HepG2 (cell line): ENCODE measurements around the gene JDP2.

Source experiments
- DMAP1 ChIP-seq: IDR thresholded peaks from 2 replicates; pipeline ENCODE4 v1.6.1; 2016
- ETV5 ChIP-seq: IDR thresholded peaks from 2 replicates; pipeline ENCODE4 v1.6.1; 2018; ENCODE audit warnings: missing biosample characterization, missing genetic modification reagents, inconsistent platforms, borderline replicate concordance
- EZH2 ChIP-seq: conservative IDR thresholded peaks from 2 replicates; pipeline ENCODE4 v1.6.1; 2012; ENCODE audit warnings: mild to moderate bottlenecking, low read depth, low read length, moderate library complexity
- KDM1A ChIP-seq: IDR thresholded peaks from 2 replicates; pipeline ENCODE4 v1.6.1; 2016; ENCODE audit warnings: missing compliant biosample characterization
- MAFK ChIP-seq, 2 experiments: IDR thresholded peaks in 1 of 2; conservative IDR thresholded peaks in 1 of 2; 2 replicates each; pipeline ENCODE4 v1.6.1; 2011; ENCODE audit warnings: improper control_type of control experiment in 2 of 2, low read length in 2 of 2
- MXI1 ChIP-seq: IDR thresholded peaks from 3 replicates; pipeline ENCODE4 v1.6.1; 2012; ENCODE audit warnings: low read depth, low read length, inconsistent platforms, borderline replicate concordance
- SNAPC5 ChIP-seq: sonication (generic); formaldehyde crosslinking; IDR thresholded peaks from 2 replicates; pipeline ENCODE4 v1.8.1; 2023; ENCODE audit warnings: mild to moderate bottlenecking, missing genetic modification reagents, borderline replicate concordance
- YEATS4 ChIP-seq: sonication (generic); formaldehyde crosslinking; IDR thresholded peaks from 2 replicates; pipeline ENCODE4 v1.4.0; 2020; ENCODE audit warnings: missing genetic modification reagents, borderline replicate concordance
- ZBTB26 ChIP-seq: IDR thresholded peaks from 2 replicates; pipeline ENCODE4 v1.6.1; 2016; ENCODE audit warnings: missing compliant biosample characterization, missing genetic modification reagents, borderline replicate concordance
- ZFP36L1 ChIP-seq: sonication (generic); formaldehyde crosslinking; IDR thresholded peaks from 2 replicates; pipeline ENCODE4 v1.8.0; 2022; ENCODE audit warnings: mild to moderate bottlenecking, missing genetic modification reagents, moderate library complexity
- ZNF329 ChIP-seq: sonication (generic); formaldehyde crosslinking; IDR thresholded peaks from 2 replicates; pipeline ENCODE4 v1.9.0; 2021; ENCODE audit warnings: low read depth, mild to moderate bottlenecking, missing genetic modification reagents

GRCh38 chr14:75513911-75514672 lies 86.3 kb downstream of the JDP2 start:
- no peak; the same call in 1 of the 2 replicates for TF ChIP-seq ETV5 (CRISPR knock-in tag)
- TF ChIP-seq SNAPC5 (CRISPR knock-in tag) = no peak
- no peak for TF ChIP-seq DMAP1
- TF ChIP-seq MXI1 = no peak
- no peak for TF ChIP-seq EZH2
- TF ChIP-seq ZFP36L1 (CRISPR knock-in tag) = no peak
- no peak for TF ChIP-seq YEATS4 (CRISPR knock-in tag)
- no peak for TF ChIP-seq ZBTB26 (CRISPR knock-in tag)
- no peak for TF ChIP-seq MAFK (conservative IDR thresholded peaks at IDR 0.05 in 1 of 2, IDR thresholded peaks at IDR 0.05 in 1 of 2; ENCODE audit: low read length in 2 of 2)
- no peak for TF ChIP-seq KDM1A (CRISPR knock-in tag)
- no peak for TF ChIP-seq ZNF329 (CRISPR knock-in tag)
